Astrocyte (in vitro differentiated cells and primary cell): ENCODE data around the gene GRAMD4.

Source experiments
- EZH2 ChIP-seq: IDR thresholded peaks from 2 replicates; pipeline ENCODE4 v1.6.1; 2012; ENCODE audit warnings: mild to moderate bottlenecking, low read length, inconsistent platforms; ENCODE audit not compliant: insufficient read depth
- TF ChIP-seq, protein P1 (sequence below): IDR thresholded peaks from 2 replicates; pipeline ENCODE4 v1.5.1; 2011; ENCODE audit warnings: low read depth, mild to moderate bottlenecking, inconsistent platforms, low read length, moderate library complexity; ENCODE audit not compliant: insufficient read depth

DNA sequence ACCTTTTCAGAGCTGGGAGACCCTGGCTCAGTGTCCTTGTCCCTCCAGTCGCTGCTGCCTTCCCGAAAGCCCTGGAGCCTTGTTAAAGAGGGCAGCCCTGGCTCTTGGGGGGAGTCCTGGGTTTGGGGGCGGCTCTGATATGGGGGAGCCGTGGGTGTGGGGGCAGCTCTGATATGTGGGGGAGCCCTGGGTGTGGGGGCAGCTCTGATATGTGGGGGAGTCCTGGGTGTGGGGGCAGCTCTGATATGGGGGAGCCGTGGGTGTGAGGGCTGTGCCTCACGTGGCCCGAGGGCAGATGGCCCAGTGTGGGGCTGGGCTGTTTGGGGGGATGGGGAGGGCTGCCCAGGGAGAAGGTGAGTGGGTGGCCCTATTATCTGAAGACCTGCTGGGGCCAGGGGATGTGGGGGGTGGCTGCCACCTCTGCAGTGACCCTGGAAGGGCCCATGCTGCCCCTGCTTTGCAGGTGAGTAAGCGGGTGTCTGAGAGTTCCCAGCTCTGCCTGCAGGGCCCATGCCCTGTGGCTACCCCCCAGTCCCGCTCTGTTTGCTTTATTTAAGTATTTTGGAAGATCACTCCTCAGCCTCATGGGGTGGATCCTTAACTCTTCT, 30.9 kb upstream of the GRAMD4 start:
- TF ChIP-seq, protein P1, sequence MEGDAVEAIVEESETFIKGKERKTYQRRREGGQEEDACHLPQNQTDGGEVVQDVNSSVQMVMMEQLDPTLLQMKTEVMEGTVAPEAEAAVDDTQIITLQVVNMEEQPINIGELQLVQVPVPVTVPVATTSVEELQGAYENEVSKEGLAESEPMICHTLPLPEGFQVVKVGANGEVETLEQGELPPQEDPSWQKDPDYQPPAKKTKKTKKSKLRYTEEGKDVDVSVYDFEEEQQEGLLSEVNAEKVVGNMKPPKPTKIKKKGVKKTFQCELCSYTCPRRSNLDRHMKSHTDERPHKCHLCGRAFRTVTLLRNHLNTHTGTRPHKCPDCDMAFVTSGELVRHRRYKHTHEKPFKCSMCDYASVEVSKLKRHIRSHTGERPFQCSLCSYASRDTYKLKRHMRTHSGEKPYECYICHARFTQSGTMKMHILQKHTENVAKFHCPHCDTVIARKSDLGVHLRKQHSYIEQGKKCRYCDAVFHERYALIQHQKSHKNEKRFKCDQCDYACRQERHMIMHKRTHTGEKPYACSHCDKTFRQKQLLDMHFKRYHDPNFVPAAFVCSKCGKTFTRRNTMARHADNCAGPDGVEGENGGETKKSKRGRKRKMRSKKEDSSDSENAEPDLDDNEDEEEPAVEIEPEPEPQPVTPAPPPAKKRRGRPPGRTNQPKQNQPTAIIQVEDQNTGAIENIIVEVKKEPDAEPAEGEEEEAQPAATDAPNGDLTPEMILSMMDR, result no peak
- TF ChIP-seq EZH2, result no peak
